ENCODE measurements around the gene CLMP. TPM values are rescaled to one million over a fixed set of nuclear protein-coding genes. Genes with fewer than 3 reads are reported as not detected.

The CLMP gene
- total RNA-seq, 1 experiment from 2014 or later: 5.4 TPM

DNA sequence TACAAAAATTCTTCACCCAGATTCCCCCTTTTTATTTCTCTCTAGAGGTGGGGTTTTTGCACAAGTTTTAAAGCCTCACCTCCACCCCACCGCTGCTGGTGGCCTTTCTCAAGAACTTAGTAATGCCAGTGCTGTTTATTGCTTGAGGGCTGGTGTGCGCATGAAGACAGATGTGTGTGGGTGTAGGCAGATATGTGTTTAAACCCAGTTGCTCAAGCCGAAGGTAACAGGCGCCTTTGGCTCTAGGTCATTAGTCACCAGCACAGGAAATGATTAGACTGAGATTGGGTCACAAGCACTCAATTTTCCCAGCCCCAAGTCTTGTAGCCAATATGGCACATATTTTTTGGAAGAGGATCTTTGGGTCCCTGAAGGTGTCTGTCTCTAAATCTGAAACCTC, 2.7 kb upstream of the CLMP start:
- no peak overlapping the region for H3K4me3 ChIP-seq
- H3K27ac ChIP-seq: peak overlapping the region; percentile 41; the same call in 1 of the 2 replicates
- POLR2A ChIA-PET (ENCODE audit: unreplicated experiment): interaction anchor here (0.6 kb wide), 1 partner anchor 1716 kb away, joined by 8 read pairs; no protein-coding TSS in a partner anchor
- peaks cover 42% of the 10 kb centered on the region for H3K4me1 ChIP-seq (replicated peaks; ENCODE audit: insufficient read depth)
- no peak overlapping the region for H2AFZ ChIP-seq
- no peaks in the 10 kb centered on the region for H3K27me3 ChIP-seq (ENCODE audit: insufficient read depth, low read depth)
- BruUV-seq (replicated peaks): no TSS peak
- no peak for TF ChIP-seq EZH2 (IDR thresholded peaks at IDR 0.05; ENCODE audit: low read depth)
- TF ChIP-seq, protein P1, sequence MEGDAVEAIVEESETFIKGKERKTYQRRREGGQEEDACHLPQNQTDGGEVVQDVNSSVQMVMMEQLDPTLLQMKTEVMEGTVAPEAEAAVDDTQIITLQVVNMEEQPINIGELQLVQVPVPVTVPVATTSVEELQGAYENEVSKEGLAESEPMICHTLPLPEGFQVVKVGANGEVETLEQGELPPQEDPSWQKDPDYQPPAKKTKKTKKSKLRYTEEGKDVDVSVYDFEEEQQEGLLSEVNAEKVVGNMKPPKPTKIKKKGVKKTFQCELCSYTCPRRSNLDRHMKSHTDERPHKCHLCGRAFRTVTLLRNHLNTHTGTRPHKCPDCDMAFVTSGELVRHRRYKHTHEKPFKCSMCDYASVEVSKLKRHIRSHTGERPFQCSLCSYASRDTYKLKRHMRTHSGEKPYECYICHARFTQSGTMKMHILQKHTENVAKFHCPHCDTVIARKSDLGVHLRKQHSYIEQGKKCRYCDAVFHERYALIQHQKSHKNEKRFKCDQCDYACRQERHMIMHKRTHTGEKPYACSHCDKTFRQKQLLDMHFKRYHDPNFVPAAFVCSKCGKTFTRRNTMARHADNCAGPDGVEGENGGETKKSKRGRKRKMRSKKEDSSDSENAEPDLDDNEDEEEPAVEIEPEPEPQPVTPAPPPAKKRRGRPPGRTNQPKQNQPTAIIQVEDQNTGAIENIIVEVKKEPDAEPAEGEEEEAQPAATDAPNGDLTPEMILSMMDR (conservative IDR thresholded peaks at IDR 0.05): no peak
- intact Hi-C loops (cut with micrococcal nuclease; ENCODE audit: unreplicated experiment): no loop called here
- H3K9me3 ChIP-seq (ENCODE audit: insufficient read depth, low read depth): no peaks in the 10 kb centered on the region
- H3K79me2 ChIP-seq (ENCODE audit: low read depth): peaks cover 18% of the 10 kb centered on the region
- CTCF ChIA-PET: no interaction called here
- H3K36me3 ChIP-seq (ENCODE audit: low read depth): no peaks in the 10 kb centered on the region
- H3K4me2 ChIP-seq: peak overlapping the region; percentile 9
- H3F3A ChIP-seq (ENCODE audit: insufficient read depth, low read depth): peaks cover 14% of the 10 kb centered on the region; the same call in 1 of the 2 replicates
- no peaks in the 10 kb centered on the region for H3K9me2 ChIP-seq (ENCODE audit: insufficient read depth)
- peak in 1 of 2 experiments; percentile 75 for DNase-seq
- H4K20me1 ChIP-seq (ENCODE audit: insufficient read depth): no peaks in the 10 kb centered on the region

DNA sequence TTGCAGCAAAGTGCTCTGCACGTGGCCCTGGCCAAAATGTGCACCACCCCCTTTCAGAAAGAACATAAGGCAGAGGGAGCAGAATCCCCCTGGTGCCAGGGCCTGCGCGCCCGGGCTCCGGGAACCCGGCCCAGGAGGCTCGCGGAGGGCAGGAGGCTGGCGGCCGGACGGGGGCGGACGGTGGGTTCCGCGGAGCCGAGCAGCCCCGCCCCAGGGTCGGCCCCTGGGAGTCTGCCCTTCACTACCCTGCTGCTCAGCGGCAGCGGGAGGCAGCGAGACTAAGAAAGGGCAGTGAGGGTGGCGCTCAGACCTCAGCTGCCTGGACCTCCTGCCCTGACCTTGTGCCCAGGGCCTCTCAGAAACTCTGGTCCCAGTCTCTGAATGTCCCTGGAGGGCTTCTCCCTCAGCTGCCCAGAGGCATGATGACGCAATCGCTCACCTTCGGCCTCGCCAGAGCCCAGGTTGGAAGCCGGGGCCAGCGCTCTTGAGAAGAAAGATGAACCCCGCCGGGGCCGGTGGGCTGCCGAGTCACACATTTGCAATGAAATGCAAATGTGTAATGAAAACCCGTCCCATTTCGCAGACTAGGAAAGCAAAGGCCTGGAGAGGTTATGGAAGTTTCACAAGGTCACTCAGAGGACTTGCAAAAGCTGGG, 1.1 kb upstream of the CLMP start:
- Histone ChIP-seq H3K27me3 (ENCODE audit: insufficient read depth, low read depth) (no peaks in the 10 kb centered on the region), H3K4me3 (no peak overlapping the region), H3K9me2 (ENCODE audit: insufficient read depth) (no peaks in the 10 kb centered on the region), H3K4me1 (replicated peaks; ENCODE audit: insufficient read depth) (peaks cover 45% of the 10 kb centered on the region), H2AFZ (no peak overlapping the region), H3K36me3 (ENCODE audit: low read depth) (no peaks in the 10 kb centered on the region), H3K27ac (no peak overlapping the region), H3K9me3 (ENCODE audit: insufficient read depth, low read depth) (no peaks in the 10 kb centered on the region), H4K20me1 (ENCODE audit: insufficient read depth) (no peaks in the 10 kb centered on the region), H3F3A (ENCODE audit: insufficient read depth, low read depth) (peaks cover 14% of the 10 kb centered on the region; the same call in 1 of the 2 replicates), H3K4me2 (peak overlapping the region; percentile 81), H3K79me2 (ENCODE audit: low read depth) (peaks cover 24% of the 10 kb centered on the region)
- no TSS peak for BruUV-seq (replicated peaks)
- POLR2A ChIA-PET (ENCODE audit: unreplicated experiment): no interaction called here
- TF ChIP-seq, protein P1 (conservative IDR thresholded peaks at IDR 0.05): no peak
- no peak for TF ChIP-seq EZH2 (IDR thresholded peaks at IDR 0.05; ENCODE audit: low read depth)
- intact Hi-C loops (cut with micrococcal nuclease; ENCODE audit: unreplicated experiment): no loop called here
- no peak for DNase-seq
- CTCF ChIA-PET: no interaction called here

DNA sequence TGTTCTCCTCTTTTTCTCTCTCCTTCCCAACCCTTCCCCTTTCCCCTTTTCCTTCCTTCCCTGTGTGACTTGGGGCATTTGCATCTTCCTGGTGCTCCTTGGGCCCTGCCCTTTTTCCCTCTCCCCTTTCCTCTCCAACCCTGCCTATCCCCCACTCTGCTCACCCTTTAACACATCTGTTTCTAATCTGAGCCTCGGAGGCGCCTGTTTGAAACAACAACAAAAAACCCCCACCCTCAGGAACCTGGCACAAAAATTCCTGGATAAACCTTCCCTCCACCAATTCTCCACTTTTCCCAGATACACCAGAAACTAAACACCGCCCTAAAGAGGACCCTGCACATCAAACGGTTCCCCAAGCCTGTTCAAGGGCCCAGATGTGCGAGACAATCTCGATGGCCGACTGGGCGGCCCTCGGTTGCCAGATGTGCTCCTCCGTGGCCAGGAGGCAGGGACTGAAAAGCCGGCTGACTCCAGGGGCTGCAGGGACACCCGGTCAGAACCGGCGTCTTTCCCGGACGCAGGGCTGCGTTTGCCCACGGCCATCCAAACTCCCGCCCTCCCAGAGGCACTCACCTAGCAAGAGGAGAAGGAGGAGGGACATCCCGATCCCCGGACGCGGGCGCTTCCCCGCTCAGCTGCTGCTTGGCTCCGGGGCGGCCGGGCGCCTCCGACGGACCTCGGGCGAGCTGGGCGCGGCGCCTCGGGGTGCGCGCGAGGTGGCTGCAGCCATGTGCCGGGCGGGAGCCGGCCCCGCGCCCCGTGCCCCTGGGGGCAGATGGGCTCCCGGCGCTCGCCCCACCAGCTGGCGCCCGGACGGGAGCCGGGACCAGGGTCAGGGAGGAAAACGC, 486 bp downstream of the CLMP start:
- TF ChIP-seq EZH2 (IDR thresholded peaks at IDR 0.05; ENCODE audit: low read depth): no peak
- TF ChIP-seq, protein P1 (conservative IDR thresholded peaks at IDR 0.05): no peak
- H3K79me2 ChIP-seq (ENCODE audit: low read depth): peaks cover 31% of the 10 kb centered on the region
- H3K4me3 ChIP-seq: peak overlapping the region; percentile 61
- H3F3A ChIP-seq (ENCODE audit: insufficient read depth, low read depth): peaks cover 14% of the 10 kb centered on the region; the same call in 1 of the 2 replicates
- CTCF ChIA-PET: no interaction called here
- no peaks in the 10 kb centered on the region for H3K9me3 ChIP-seq (ENCODE audit: insufficient read depth, low read depth)
- no TSS peak for BruUV-seq (replicated peaks)
- no peaks in the 10 kb centered on the region for H3K27me3 ChIP-seq (ENCODE audit: insufficient read depth, low read depth)
- H4K20me1 ChIP-seq (ENCODE audit: insufficient read depth): no peaks in the 10 kb centered on the region
- H3K9me2 ChIP-seq (ENCODE audit: insufficient read depth): no peaks in the 10 kb centered on the region
- peak in 1 of 2 experiments; percentile 38 for DNase-seq
- H2AFZ ChIP-seq: peak overlapping the region; percentile 87
- H3K4me1 ChIP-seq (replicated peaks; ENCODE audit: insufficient read depth): peaks cover 45% of the 10 kb centered on the region
- intact Hi-C loops (cut with micrococcal nuclease; ENCODE audit: unreplicated experiment): no loop called here
- peak overlapping the region; percentile 50 for H3K27ac ChIP-seq
- peak overlapping the region; percentile 81 for H3K4me2 ChIP-seq
- no peaks in the 10 kb centered on the region for H3K36me3 ChIP-seq (ENCODE audit: low read depth)
- POLR2A ChIA-PET (ENCODE audit: unreplicated experiment): no interaction called here
